Stimulated activated naive CD4-positive, alpha-beta T cell (primary cell): ENCODE data around the gene ALDH5A1.
A peak's percentile ranks its signal among the peaks of the same experiment; 100 is the strongest.

ENCODE experiments used
- DNase-seq, 6 experiments: peaks; one replicate each; lab custom pipeline; 2025; lab: John Stamatoyannopoulos, UW

The ALDH5A1 gene

GRCh38 chr6:24524805-24525204 is 30.0 kb downstream of the ALDH5A1 start:
- peak in 3 of 6 experiments; percentile 16 to 30 (median 25) for DNase-seq

- no peak for DNase-seq
Measured at GRCh38 chr6:24529985-24530384, 35.2 kb downstream of the ALDH5A1 start.

GRCh38 chr6:24534329-24534728 is 39.6 kb downstream of the ALDH5A1 start:
- no peak for DNase-seq

GRCh38 chr6:24535210-24535609 is 40.4 kb downstream of the ALDH5A1 start:
- no peak for DNase-seq

- no peak for DNase-seq
Measured at GRCh38 chr6:24536466-24536865, 41.7 kb downstream of the ALDH5A1 start.

GRCh38 chr6:24537082-24537699 is 42.4 kb downstream of the ALDH5A1 start:
- DNase-seq = no peak

- no peak for DNase-seq
Measured at GRCh38 chr6:24537771-24538385, 43.1 kb downstream of the ALDH5A1 start.

- DNase-seq = no peak
Measured at GRCh38 chr6:24539416-24539815, 44.6 kb downstream of the ALDH5A1 start.

GRCh38 chr6:24540197-24540596 is 45.4 kb downstream of the ALDH5A1 start:
- no peak for DNase-seq

GRCh38 chr6:24543683-24544082 is 48.9 kb downstream of the ALDH5A1 start:
- DNase-seq = no peak

- DNase-seq = no peak
Measured at GRCh38 chr6:24545183-24545582, 50.4 kb downstream of the ALDH5A1 start.

- no peak for DNase-seq
Measured at GRCh38 chr6:24545691-24546090, 50.9 kb downstream of the ALDH5A1 start.

GRCh38 chr6:24546439-24546838 is 51.7 kb downstream of the ALDH5A1 start:
- no peak for DNase-seq

- DNase-seq = peak in 5 of 6 experiments; percentile 8 to 40 (median 17)
Measured at GRCh38 chr6:24547243-24547642, 52.5 kb downstream of the ALDH5A1 start.

- DNase-seq = no peak
Measured at GRCh38 chr6:24549158-24549557, 54.4 kb downstream of the ALDH5A1 start.

GRCh38 chr6:24549674-24550353 is 55.0 kb downstream of the ALDH5A1 start:
- no peak for DNase-seq

- no peak for DNase-seq
Measured at GRCh38 chr6:24551139-24551538, 56.4 kb downstream of the ALDH5A1 start.

- DNase-seq = no peak
Measured at GRCh38 chr6:24554474-24554873, 59.7 kb downstream of the ALDH5A1 start.

GRCh38 chr6:24558516-24558915 is 63.7 kb downstream of the ALDH5A1 start:
- no peak for DNase-seq

GRCh38 chr6:24564081-24564480 is 69.3 kb downstream of the ALDH5A1 start:
- DNase-seq = no peak

- DNase-seq = no peak
Measured at GRCh38 chr6:24565196-24565595, 70.4 kb downstream of the ALDH5A1 start.

GRCh38 chr6:24566020-24566767 is 71.4 kb downstream of the ALDH5A1 start:
- DNase-seq = no peak

GRCh38 chr6:24568683-24569082 is 73.9 kb downstream of the ALDH5A1 start:
- DNase-seq = no peak
